WTC11 (cell line): ENCODE measurements around the gene ZFP62. TPM values are rescaled to one million over a fixed set of nuclear protein-coding genes. Genes with fewer than 3 reads are reported as not detected.

Source experiments
- ATAC-seq: fragments of 200-7000 bp; cut with Tn5 transposase; 2 replicates; pipeline ENCODE4 v1.10.0; 2021; ENCODE audit warnings: mild to moderate bottlenecking, moderate library complexity
- CTCF ChIA-PET: fragments of 300-600 bp; sonication (Branson Sonifier 250); formaldehyde crosslinking; loops from one replicate; lab custom pipeline; 2021; ENCODE audit warnings: antibody characterized with exemption; lab: Charles Lee
- POLR2A ChIA-PET: fragments of 350-600 bp; sonication (Branson Sonifier 250); formaldehyde crosslinking; loops from one replicate; lab custom pipeline; 2021; ENCODE audit warnings: antibody characterized with exemption; lab: Charles Lee
- DNase-seq: peaks from one replicate; pipeline ENCODE4 v3.0.0; 2021; ENCODE audit warnings: low spot score
- H3K27ac Mint-ChIP-seq: 2 replicates; pipeline ENCODE4 v1.8.0; 2021; ENCODE audit warnings: mixed read lengths
- H3K27me3 Mint-ChIP-seq: 2 replicates; pipeline ENCODE4 v1.8.0; 2021; ENCODE audit warnings: low read depth, mild to moderate bottlenecking, moderate library complexity, mixed read lengths
- H3K36me3 Mint-ChIP-seq: 2 replicates; pipeline ENCODE4 v1.8.0; 2021; ENCODE audit warnings: mixed read lengths
- H3K4me1 Mint-ChIP-seq: 2 replicates; pipeline ENCODE4 v1.8.0; 2022; ENCODE audit warnings: mixed read lengths
- H3K4me3 Mint-ChIP-seq: 2 replicates; pipeline ENCODE4 v1.8.0; 2021; ENCODE audit warnings: mild to moderate bottlenecking, moderate library complexity, mixed read lengths
- H3K9me3 Mint-ChIP-seq: 2 replicates; pipeline ENCODE4 v1.8.0; 2021; ENCODE audit warnings: mixed read lengths
- CREM ChIP-seq: sonication (generic); formaldehyde crosslinking; IDR thresholded peaks from 2 replicates; pipeline ENCODE4 v1.8.1; 2022; ENCODE audit warnings: mild to moderate bottlenecking, missing genetic modification reagents, moderate library complexity
- FOXK1 ChIP-seq: sonication (generic); formaldehyde crosslinking; IDR thresholded peaks from 2 replicates; pipeline ENCODE4 v1.8.0; 2022; ENCODE audit warnings: mild to moderate bottlenecking, moderate library complexity, missing genetic modification reagents
- HMGA2 ChIP-seq: fragments of 250-450 bp; sonication (Bioruptor Pico); IDR thresholded peaks from 2 replicates; pipeline ENCODE4 v1.4.0; 2021; ENCODE audit warnings: mild to moderate bottlenecking, moderate library complexity
- NR1H2 ChIP-seq: sonication (generic); formaldehyde crosslinking; IDR thresholded peaks from 2 replicates; pipeline ENCODE4 v1.9.0; 2021; ENCODE audit warnings: mild to moderate bottlenecking, moderate library complexity, missing genetic modification reagents
- NR3C1 ChIP-seq: sonication (generic); formaldehyde crosslinking; conservative IDR thresholded peaks from 2 replicates; pipeline ENCODE4 v1.8.1; 2023; ENCODE audit warnings: low read depth, mild to moderate bottlenecking, missing genetic modification reagents
- RORB ChIP-seq: fragments of 250-450 bp; sonication (Bioruptor Pico); IDR thresholded peaks from 2 replicates; pipeline ENCODE4 v1.9.0; 2021; ENCODE audit warnings: mild to moderate bottlenecking
- SMAD3 ChIP-seq: sonication (generic); formaldehyde crosslinking; IDR thresholded peaks from 2 replicates; pipeline ENCODE4 v1.8.0; 2022; ENCODE audit warnings: missing genetic modification reagents, mild to moderate bottlenecking, borderline replicate concordance
- TCF7 ChIP-seq: sonication (generic); formaldehyde crosslinking; IDR thresholded peaks from 2 replicates; pipeline ENCODE4 v1.8.0; 2022; ENCODE audit warnings: mild to moderate bottlenecking, low read depth, missing genetic modification reagents, moderate library complexity
- TP53 ChIP-seq: sonication (generic); formaldehyde crosslinking; IDR thresholded peaks from 2 replicates; pipeline ENCODE4 v1.8.1; 2023; ENCODE audit warnings: mild to moderate bottlenecking, missing genetic modification reagents
- ZNF232 ChIP-seq: sonication (generic); formaldehyde crosslinking; IDR thresholded peaks from 2 replicates; pipeline ENCODE4 v1.8.0; 2022; ENCODE audit warnings: mild to moderate bottlenecking, missing genetic modification reagents
- ZNF416 ChIP-seq: fragments of 250-450 bp; sonication (Bioruptor Pico); IDR thresholded peaks from 2 replicates; pipeline ENCODE4 v1.9.0; 2021; ENCODE audit warnings: mild to moderate bottlenecking, inconsistent platforms
- total RNA-seq: library from RNA; stranded (reverse); gene quantifications from 3 replicates; pipeline ENCODE4 v1.2.3, GENCODE V29; 2021
- TF ChIP-seq, protein P1 (sequence below): fragments of 250-450 bp; sonication (Bioruptor Pico); IDR thresholded peaks from 2 replicates; pipeline ENCODE4 v1.9.0; 2021; ENCODE audit warnings: mild to moderate bottlenecking, borderline replicate concordance
- TF ChIP-seq, protein P2 (sequence below): fragments of 250-450 bp; sonication (Bioruptor Pico); IDR thresholded peaks from 2 replicates; pipeline ENCODE4 v1.9.0; 2021; ENCODE audit warnings: moderate library complexity, mild to moderate bottlenecking, inconsistent platforms, borderline replicate concordance
- TF ChIP-seq, protein P3 (sequence below): sonication (generic); formaldehyde crosslinking; IDR thresholded peaks from 2 replicates; pipeline ENCODE4 v1.8.1; 2022; ENCODE audit warnings: low read depth, missing genetic modification reagents, borderline replicate concordance
- TF ChIP-seq, protein P4 (sequence below): fragments of 250-450 bp; sonication (Bioruptor Pico); IDR thresholded peaks from 2 replicates; pipeline ENCODE4 v2.1.2; 2022; ENCODE audit warnings: mild to moderate bottlenecking, moderate library complexity

ZFP62 gene
- total RNA-seq, 1 experiment from 2014 or later, result 41.2 TPM

DNA sequence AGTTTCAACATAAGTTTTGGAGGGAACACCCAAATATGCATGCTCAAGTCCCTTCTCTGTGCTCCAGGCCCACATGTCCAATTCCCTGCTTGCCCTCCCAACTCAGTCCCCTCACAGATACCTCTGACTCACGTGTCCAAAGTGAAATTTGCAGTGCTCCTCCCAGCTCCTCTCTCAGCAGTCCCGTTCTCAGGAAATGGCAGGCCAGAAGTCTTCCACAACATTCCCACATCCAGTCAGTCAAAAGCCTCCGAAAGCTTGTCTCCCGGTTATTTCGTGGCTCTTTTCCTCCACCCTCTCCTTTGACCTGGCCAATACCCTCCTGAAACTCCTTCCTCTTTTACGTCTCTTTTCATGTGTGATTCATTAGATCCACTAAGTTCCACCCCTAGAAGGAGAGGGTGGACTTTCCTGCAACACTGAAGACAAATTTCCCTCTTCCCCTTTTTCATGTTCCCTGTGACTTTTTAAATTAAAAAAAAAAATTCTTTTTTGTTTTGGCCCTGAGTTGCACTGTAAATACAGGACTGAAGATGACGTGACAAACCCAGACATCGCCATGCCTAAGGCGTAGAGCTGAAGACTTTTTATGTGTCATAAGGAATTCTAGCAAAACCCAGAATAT is 45.7 kb downstream of the ZFP62 start (continued):
- TF ChIP-seq, protein P1, sequence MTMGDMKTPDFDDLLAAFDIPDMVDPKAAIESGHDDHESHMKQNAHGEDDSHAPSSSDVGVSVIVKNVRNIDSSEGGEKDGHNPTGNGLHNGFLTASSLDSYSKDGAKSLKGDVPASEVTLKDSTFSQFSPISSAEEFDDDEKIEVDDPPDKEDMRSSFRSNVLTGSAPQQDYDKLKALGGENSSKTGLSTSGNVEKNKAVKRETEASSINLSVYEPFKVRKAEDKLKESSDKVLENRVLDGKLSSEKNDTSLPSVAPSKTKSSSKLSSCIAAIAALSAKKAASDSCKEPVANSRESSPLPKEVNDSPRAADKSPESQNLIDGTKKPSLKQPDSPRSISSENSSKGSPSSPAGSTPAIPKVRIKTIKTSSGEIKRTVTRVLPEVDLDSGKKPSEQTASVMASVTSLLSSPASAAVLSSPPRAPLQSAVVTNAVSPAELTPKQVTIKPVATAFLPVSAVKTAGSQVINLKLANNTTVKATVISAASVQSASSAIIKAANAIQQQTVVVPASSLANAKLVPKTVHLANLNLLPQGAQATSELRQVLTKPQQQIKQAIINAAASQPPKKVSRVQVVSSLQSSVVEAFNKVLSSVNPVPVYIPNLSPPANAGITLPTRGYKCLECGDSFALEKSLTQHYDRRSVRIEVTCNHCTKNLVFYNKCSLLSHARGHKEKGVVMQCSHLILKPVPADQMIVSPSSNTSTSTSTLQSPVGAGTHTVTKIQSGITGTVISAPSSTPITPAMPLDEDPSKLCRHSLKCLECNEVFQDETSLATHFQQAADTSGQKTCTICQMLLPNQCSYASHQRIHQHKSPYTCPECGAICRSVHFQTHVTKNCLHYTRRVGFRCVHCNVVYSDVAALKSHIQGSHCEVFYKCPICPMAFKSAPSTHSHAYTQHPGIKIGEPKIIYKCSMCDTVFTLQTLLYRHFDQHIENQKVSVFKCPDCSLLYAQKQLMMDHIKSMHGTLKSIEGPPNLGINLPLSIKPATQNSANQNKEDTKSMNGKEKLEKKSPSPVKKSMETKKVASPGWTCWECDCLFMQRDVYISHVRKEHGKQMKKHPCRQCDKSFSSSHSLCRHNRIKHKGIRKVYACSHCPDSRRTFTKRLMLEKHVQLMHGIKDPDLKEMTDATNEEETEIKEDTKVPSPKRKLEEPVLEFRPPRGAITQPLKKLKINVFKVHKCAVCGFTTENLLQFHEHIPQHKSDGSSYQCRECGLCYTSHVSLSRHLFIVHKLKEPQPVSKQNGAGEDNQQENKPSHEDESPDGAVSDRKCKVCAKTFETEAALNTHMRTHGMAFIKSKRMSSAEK (CRISPR knock-in tag), result no peak
- TF ChIP-seq, protein P2, sequence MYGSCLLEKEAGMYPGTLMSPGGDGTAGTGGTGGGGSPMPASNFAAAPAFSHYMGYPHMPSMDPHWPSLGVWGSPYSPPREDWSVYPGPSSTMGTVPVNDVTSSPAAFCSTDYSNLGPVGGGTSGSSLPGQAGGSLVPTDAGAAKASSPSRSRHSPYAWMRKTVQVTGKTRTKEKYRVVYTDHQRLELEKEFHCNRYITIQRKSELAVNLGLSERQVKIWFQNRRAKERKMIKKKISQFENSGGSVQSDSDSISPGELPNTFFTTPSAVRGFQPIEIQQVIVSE (CRISPR knock-in tag), result no peak
- TF ChIP-seq TP53 (CRISPR knock-in tag), result no peak
- no peak for TF ChIP-seq FOXK1 (CRISPR knock-in tag)
- no peak for TF ChIP-seq NR1H2 (CRISPR knock-in tag)
- no peak for TF ChIP-seq HMGA2
- no peak for TF ChIP-seq RORB
- TF ChIP-seq, protein P3, sequence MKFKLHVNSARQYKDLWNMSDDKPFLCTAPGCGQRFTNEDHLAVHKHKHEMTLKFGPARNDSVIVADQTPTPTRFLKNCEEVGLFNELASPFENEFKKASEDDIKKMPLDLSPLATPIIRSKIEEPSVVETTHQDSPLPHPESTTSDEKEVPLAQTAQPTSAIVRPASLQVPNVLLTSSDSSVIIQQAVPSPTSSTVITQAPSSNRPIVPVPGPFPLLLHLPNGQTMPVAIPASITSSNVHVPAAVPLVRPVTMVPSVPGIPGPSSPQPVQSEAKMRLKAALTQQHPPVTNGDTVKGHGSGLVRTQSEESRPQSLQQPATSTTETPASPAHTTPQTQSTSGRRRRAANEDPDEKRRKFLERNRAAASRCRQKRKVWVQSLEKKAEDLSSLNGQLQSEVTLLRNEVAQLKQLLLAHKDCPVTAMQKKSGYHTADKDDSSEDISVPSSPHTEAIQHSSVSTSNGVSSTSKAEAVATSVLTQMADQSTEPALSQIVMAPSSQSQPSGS (CRISPR knock-in tag), result no peak

DNA sequence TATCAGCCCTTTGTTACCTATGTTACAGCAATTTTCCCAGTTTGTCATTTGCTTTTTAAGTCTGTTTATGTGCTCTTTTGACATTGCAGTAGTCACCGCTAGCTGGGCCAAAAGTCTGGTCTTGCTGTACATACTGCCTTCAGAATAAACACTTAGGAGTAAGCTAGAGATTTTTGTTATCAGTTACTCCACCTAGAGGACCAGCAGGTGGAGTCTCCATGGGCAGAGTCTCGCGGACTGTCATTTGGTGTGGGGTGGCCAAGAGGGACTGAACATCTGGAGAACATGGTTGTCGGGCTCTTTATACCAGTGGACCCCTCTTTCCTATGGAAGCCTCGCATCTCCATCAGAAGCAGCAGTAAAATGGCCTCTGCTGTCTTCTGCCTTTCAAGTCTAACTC is 47.7 kb downstream of the ZFP62 start:
- ChIA-PET POLR2A (no interaction called here), CTCF (interaction anchor here (0.5 to 1.1 kb wide), 5 partner anchors 17 to 95 kb away, joined by 3 to 7 read pairs (median 3); no protein-coding TSS in a partner anchor)
- Mint-ChIP-seq H3K9me3 (no peaks in the 10 kb centered on the region), H3K36me3 (peaks cover 2% of the 10 kb centered on the region; the same call in 1 of the 2 replicates), H3K4me1 (peaks cover 52% of the 10 kb centered on the region), H3K27me3 (peaks cover 3% of the 10 kb centered on the region; the same call in 1 of the 2 replicates), H3K27ac (no peak overlapping the region), H3K4me3 (no peak overlapping the region)
- no peak for DNase-seq
- no peak for ATAC-seq
- no peak for TF ChIP-seq CREM (CRISPR knock-in tag)
- TF ChIP-seq, protein P4, sequence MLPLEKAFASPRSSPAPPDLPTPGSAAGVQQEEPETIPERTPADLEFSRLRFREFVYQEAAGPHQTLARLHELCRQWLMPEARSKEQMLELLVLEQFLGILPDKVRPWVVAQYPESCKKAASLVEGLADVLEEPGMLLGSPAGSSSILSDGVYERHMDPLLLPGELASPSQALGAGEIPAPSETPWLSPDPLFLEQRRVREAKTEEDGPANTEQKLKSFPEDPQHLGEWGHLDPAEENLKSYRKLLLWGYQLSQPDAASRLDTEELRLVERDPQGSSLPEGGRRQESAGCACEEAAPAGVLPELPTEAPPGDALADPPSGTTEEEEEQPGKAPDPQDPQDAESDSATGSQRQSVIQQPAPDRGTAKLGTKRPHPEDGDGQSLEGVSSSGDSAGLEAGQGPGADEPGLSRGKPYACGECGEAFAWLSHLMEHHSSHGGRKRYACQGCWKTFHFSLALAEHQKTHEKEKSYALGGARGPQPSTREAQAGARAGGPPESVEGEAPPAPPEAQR (CRISPR knock-in tag), result no peak
- TF ChIP-seq TCF7, result no peak
- TF ChIP-seq NR3C1 (CRISPR knock-in tag), result no peak
- TF ChIP-seq ZNF232 (CRISPR knock-in tag), result no peak

DNA sequence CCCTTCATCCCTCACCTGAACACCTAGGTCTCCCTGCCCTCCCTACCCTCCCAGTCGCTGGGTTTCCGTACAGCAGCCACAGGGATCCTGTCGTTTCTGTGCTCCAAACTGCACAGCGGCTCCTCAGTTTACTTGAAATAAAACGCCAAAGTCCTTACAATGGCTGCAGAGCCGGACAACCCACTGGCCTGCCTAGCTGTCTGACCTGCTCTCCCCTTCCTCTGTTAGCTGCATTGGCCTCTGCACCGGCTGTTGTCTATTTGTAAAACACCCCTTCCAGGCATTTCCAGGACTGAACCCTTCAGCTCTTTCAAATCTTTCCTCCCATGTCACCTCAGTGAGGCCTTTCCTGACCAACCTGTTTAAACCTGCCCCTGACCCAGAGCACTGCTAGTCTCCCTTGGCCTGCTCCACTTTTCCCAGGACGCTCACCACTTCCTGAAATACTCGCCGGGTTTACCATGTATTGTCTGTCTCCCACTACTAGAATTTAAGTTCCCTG is 49.4 kb downstream of the ZFP62 start:
- TF ChIP-seq SMAD3, result no peak
- TF ChIP-seq ZNF416 (CRISPR knock-in tag), result no peak
- POLR2A ChIA-PET, result no interaction called here
- peaks cover 56% of the 10 kb centered on the region for H3K4me1 Mint-ChIP-seq
- H3K4me3 Mint-ChIP-seq, result peak overlapping the region; percentile 75
- peaks cover 7% of the 10 kb centered on the region; the same call in 1 of the 2 replicates for H3K36me3 Mint-ChIP-seq
- peak overlapping the region; percentile 91 for H3K27ac Mint-ChIP-seq
- ATAC-seq (no peak), DNase-seq (no peak)
- no peaks in the 10 kb centered on the region for H3K9me3 Mint-ChIP-seq
- peaks cover 3% of the 10 kb centered on the region; the same call in 1 of the 2 replicates for H3K27me3 Mint-ChIP-seq
- CTCF ChIA-PET, result interaction anchor here (1.0 kb wide), 1 partner anchor 51 kb away, joined by 4 read pairs; no protein-coding TSS in a partner anchor
